HEK293T (cell line): Measurements from ENCODE around the gene GPR17.

Experiments used
- ARNT ChIP-seq: fragments of 450-650 bp; IDR thresholded peaks from 2 replicates; pipeline ENCODE4 v1.6.1; 2017; ENCODE audit warnings: mild to moderate bottlenecking
- ELF4 ChIP-seq: fragments of 450-650 bp; IDR thresholded peaks from 2 replicates; pipeline ENCODE4 v1.6.1; 2017; ENCODE audit warnings: antibody characterized with exemption
- FOXM1 ChIP-seq: fragments of 450-650 bp; IDR thresholded peaks from 2 replicates; pipeline ENCODE4 v1.6.1; 2017; ENCODE audit warnings: mild to moderate bottlenecking, borderline replicate concordance
- SUZ12 ChIP-seq: fragments of 450-650 bp; IDR thresholded peaks from 2 replicates; pipeline ENCODE4 v1.6.1; 2016; ENCODE audit warnings: mild to moderate bottlenecking
- TARDBP ChIP-seq: fragments of 450-650 bp; IDR thresholded peaks from 2 replicates; pipeline ENCODE4 v1.6.1; 2016

DNA sequence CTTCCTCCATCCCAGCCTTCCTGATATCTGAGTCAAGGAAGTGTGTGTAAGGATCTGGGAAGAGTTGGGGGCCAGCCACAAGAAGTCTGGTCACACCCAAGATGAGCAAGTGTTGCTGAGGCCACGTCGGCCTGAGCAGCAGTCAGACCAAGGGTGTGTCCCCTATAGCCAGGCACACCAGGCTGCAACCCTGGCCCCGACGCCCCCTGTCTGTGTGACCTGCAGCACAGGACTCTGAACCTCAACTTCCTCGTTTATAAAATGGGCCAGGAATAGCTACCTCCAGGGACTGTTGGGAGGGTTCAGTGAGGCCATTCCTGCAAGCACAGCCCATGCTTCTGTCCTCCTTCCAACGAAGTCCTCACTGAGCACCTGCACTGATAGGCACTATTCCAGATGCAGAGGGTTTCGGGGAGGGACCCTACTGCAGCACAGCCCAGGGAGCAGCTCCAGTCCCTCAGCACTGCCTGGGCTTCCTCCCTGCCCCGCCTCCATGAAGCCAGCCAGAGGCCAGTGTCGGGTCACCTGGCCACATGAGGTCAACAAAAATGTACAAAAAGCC lies 16.1 kb downstream of the GPR17 start:
- TF ChIP-seq SUZ12, result no peak
- no peak for TF ChIP-seq FOXM1
- no peak for TF ChIP-seq ARNT
- TF ChIP-seq ELF4, result no peak
- no peak for TF ChIP-seq TARDBP
